Breast epithelium (tissue), 3 donors: ENCODE results near the gene TAAR2.

Experiments used
- POLR2AphosphoS5 ChIP-seq, 3 donors: sonication (generic); formaldehyde crosslinking; IDR thresholded peaks; one replicate each; pipeline ENCODE4 v1.6.1; 2017; ENCODE audit warnings: antibody characterized with exemption in 3 of 3
- TF ChIP-seq, protein P1 (sequence below), 3 donors: fragments of 450-650 bp; IDR thresholded peaks; one replicate each; pipeline ENCODE4 v1.5.1; 2016 to 2017; ENCODE audit warnings: antibody characterized with exemption in 3 of 3, mild to moderate bottlenecking in 3 of 3, moderate library complexity in 3 of 3

DNA sequence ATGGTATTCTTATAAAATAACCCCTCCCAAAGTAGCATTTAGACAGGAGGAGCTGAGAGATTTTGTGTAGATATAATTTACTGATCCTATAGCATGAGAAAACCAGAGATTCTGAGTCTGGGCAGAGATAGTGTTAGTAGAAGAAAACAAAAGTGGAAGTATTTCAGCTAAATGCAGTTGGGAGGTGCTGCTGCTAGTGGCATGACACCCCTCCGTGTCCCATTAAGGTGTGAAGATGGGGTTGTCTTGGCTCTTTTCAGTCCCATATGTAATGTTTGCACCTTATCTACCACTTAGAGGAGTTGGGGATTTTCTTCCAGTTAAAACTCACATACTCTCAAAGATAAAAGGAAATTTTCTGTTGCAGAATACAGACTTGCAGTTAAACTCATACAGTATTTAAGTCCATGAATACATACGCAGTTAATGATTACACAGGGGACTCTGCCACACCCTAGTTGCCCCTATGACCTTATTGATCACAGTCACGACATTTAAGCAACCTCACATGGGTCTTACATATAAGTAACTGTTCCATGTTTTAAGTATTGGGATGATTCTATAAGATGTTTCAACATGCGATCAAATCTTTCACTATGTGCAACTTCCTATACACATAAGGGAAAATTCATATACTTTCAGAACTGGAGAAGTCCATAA lies 11.5 kb downstream of the TAAR2 start:
- TF ChIP-seq, protein P1, sequence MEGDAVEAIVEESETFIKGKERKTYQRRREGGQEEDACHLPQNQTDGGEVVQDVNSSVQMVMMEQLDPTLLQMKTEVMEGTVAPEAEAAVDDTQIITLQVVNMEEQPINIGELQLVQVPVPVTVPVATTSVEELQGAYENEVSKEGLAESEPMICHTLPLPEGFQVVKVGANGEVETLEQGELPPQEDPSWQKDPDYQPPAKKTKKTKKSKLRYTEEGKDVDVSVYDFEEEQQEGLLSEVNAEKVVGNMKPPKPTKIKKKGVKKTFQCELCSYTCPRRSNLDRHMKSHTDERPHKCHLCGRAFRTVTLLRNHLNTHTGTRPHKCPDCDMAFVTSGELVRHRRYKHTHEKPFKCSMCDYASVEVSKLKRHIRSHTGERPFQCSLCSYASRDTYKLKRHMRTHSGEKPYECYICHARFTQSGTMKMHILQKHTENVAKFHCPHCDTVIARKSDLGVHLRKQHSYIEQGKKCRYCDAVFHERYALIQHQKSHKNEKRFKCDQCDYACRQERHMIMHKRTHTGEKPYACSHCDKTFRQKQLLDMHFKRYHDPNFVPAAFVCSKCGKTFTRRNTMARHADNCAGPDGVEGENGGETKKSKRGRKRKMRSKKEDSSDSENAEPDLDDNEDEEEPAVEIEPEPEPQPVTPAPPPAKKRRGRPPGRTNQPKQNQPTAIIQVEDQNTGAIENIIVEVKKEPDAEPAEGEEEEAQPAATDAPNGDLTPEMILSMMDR (IDR thresholded peaks at IDR 0.05), result no peak
- no peak for TF ChIP-seq POLR2AphosphoS5 (IDR thresholded peaks at IDR 0.05)
